Esophagus muscularis mucosa (tissue), 4 donors: ENCODE data around the gene LAT. TPM values are rescaled to one million over a fixed set of nuclear protein-coding genes. Genes with fewer than 3 reads are reported as not detected.
A peak's percentile ranks its signal among the peaks of the same experiment; 100 is the strongest.

Experiments used
- DNase-seq: peaks from one replicate; pipeline ENCODE4 v3.0.0-alpha.2; 2017; ENCODE audit errors: extremely low spot score
- H3K27ac ChIP-seq, 4 donors: fragments of 200-600 bp; sonication (generic); replicated peaks in 1 of 4; 1 replicate in 3 of 4; 2 replicates in 1 of 4; pipeline ENCODE4 v1.5.1; 2016 to 2019; ENCODE audit warnings: mild to moderate bottlenecking in 1 of 4
- H3K27me3 ChIP-seq, 4 donors: fragments of 200-600 bp; sonication (generic); one replicate each; pipeline versions ENCODE4 v1.5.1 to v1.6.0; 2016 to 2019
- H3K36me3 ChIP-seq, 4 donors: fragments of 200-600 bp; sonication (generic); one replicate each; pipeline ENCODE4 v1.5.1; 2016 to 2019
- H3K4me1 ChIP-seq, 4 donors: fragments of 200-600 bp; sonication (generic); one replicate each; pipeline ENCODE4 v1.5.1; 2016 to 2019
- H3K4me3 ChIP-seq, 4 donors: fragments of 200-600 bp; sonication (generic); 1 replicate in 2 of 4; 2 replicates in 2 of 4; pipeline ENCODE4 v1.5.1; 2016 to 2019; ENCODE audit warnings: mild to moderate bottlenecking in 4 of 4, moderate library complexity in 1 of 4
- H3K9me3 ChIP-seq, 4 donors: fragments of 200-600 bp; sonication (generic); 1 replicate in 3 of 4; 2 replicates in 1 of 4; pipeline ENCODE4 v1.5.1; 2016 to 2019
- EP300 ChIP-seq: sonication (generic); formaldehyde crosslinking; IDR thresholded peaks from one replicate; pipeline ENCODE4 v1.6.1; 2017; ENCODE audit warnings: antibody characterized with exemption
- POLR2A ChIP-seq: fragments of 450-650 bp; IDR thresholded peaks from one replicate; pipeline ENCODE4 v1.6.1; 2017; ENCODE audit warnings: antibody characterized with exemption, moderate library complexity, mild to moderate bottlenecking, low read depth
- POLR2AphosphoS5 ChIP-seq, 2 donors: sonication (generic); formaldehyde crosslinking; IDR thresholded peaks; one replicate each; pipeline ENCODE4 v1.6.1; 2017; ENCODE audit warnings: antibody characterized with exemption in 2 of 2
- WGBS: methylation state at CpG from one replicate; pipeline ENCODE4 v1.1.5; 2018; 5-methylcytosine and 5-hydroxymethylcytosine counted together
- intact Hi-C: fragments of 100-400 bp; cut with DNase I; formaldehyde crosslinking; loops from one replicate; pipeline ENCODE4 v1.15.1; 2023
- total RNA-seq, 4 donors: library from RNA; depleted of rRNA; stranded (reverse); fragments of >200 nt; gene quantifications; one replicate each; pipeline versions ENCODE4 v1.1.0 to v1.2.1, GENCODE V29; 2016
- TF ChIP-seq, protein P1 (sequence below), 3 experiments: fragments of 200-600 bp in 2 of 3; fragments of 450-650 bp in 1 of 3; sonication (generic) in 2 of 3; IDR thresholded peaks; one replicate each; pipeline ENCODE4 v1.5.1; 2017 to 2019; ENCODE audit warnings: antibody characterized with exemption in 3 of 3, mild to moderate bottlenecking in 2 of 3, moderate library complexity in 1 of 3

Gene LAT
- total RNA-seq, 4 donors from 2014 or later, result 3.1 to 6.5 (median 6.2) TPM

- DNase-seq, result no peak
- H3K4me1 ChIP-seq, result no peaks in the 10 kb centered on the region
- no peak overlapping the region for H3K27ac ChIP-seq
- WGBS, result 96% methylated on average over 6 of the region's 19 CpGs
- intact Hi-C loops, result no loop called here
- no peaks in the 10 kb centered on the region for H3K27me3 ChIP-seq
- H3K9me3 ChIP-seq, result peaks cover 0 to 11% (median 5%) of the 10 kb centered on the region in 4 donors
- H3K36me3 ChIP-seq, result peaks cover 40 to 100% (median 91%) of the 10 kb centered on the region in 4 donors
- no peak for TF ChIP-seq POLR2AphosphoS5 (IDR thresholded peaks at IDR 0.05)
- no peak for TF ChIP-seq EP300
- TF ChIP-seq, protein P1, sequence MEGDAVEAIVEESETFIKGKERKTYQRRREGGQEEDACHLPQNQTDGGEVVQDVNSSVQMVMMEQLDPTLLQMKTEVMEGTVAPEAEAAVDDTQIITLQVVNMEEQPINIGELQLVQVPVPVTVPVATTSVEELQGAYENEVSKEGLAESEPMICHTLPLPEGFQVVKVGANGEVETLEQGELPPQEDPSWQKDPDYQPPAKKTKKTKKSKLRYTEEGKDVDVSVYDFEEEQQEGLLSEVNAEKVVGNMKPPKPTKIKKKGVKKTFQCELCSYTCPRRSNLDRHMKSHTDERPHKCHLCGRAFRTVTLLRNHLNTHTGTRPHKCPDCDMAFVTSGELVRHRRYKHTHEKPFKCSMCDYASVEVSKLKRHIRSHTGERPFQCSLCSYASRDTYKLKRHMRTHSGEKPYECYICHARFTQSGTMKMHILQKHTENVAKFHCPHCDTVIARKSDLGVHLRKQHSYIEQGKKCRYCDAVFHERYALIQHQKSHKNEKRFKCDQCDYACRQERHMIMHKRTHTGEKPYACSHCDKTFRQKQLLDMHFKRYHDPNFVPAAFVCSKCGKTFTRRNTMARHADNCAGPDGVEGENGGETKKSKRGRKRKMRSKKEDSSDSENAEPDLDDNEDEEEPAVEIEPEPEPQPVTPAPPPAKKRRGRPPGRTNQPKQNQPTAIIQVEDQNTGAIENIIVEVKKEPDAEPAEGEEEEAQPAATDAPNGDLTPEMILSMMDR (IDR thresholded peaks at IDR 0.05), result no peak
- TF ChIP-seq POLR2A, result no peak
- peak overlapping the region; percentile 7 to 37 (median 8) for H3K4me3 ChIP-seq
Measured at GRCh38 chr16:28985211-28986041, 574 bp downstream of the LAT start.

GRCh38 chr16:28986046-28986445, 1.2 kb downstream of the LAT start:
- DNase-seq, result no peak
- Histone ChIP-seq H3K27me3 (no peaks in the 10 kb centered on the region), H3K36me3 (peaks cover 33 to 98% (median 85%) of the 10 kb centered on the region in 4 donors), H3K4me1 (no peaks in the 10 kb centered on the region), H3K9me3 (peaks cover 0 to 11% (median 5%) of the 10 kb centered on the region in 4 donors), H3K27ac (no peak overlapping the region), H3K4me3 (peak overlapping the region in 1 of 4 donors; percentile 8)
- TF ChIP-seq POLR2A (no peak), POLR2AphosphoS5 (IDR thresholded peaks at IDR 0.05) (no peak), EP300 (no peak)
- TF ChIP-seq, protein P1 (IDR thresholded peaks at IDR 0.05), result no peak
- intact Hi-C loops, result no loop called here
- 100% methylated on average over 6 of the region's 9 CpGs for WGBS

DNA sequence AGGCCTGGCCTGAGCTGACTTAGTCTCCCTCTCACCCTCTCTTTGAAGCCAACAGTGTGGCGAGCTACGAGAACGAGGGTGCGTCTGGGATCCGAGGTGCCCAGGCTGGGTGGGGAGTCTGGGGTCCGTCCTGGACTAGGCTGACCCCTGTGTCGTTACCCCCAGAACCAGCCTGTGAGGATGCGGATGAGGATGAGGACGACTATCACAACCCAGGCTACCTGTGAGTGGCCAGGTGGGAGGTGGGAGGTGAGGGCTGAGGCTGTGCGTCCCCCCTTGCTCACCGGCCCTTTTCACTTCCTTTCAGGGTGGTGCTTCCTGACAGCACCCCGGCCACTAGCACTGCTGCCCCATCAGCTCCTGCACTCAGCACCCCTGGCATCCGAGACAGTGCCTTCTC, 1.6 kb downstream of the LAT start:
- Histone ChIP-seq H3K27ac (no peak overlapping the region), H3K4me1 (no peaks in the 10 kb centered on the region), H3K9me3 (peaks cover 0 to 11% (median 5%) of the 10 kb centered on the region in 4 donors), H3K36me3 (peaks cover 29 to 93% (median 80%) of the 10 kb centered on the region in 4 donors), H3K4me3 (no peak overlapping the region), H3K27me3 (no peaks in the 10 kb centered on the region)
- 79% methylated on average over 9 of the region's 13 CpGs for WGBS
- TF ChIP-seq EP300 (no peak), POLR2AphosphoS5 (IDR thresholded peaks at IDR 0.05) (no peak), POLR2A (no peak)
- TF ChIP-seq, protein P1 (IDR thresholded peaks at IDR 0.05), result no peak
- intact Hi-C loops, result no loop called here
- DNase-seq, result no peak

DNA sequence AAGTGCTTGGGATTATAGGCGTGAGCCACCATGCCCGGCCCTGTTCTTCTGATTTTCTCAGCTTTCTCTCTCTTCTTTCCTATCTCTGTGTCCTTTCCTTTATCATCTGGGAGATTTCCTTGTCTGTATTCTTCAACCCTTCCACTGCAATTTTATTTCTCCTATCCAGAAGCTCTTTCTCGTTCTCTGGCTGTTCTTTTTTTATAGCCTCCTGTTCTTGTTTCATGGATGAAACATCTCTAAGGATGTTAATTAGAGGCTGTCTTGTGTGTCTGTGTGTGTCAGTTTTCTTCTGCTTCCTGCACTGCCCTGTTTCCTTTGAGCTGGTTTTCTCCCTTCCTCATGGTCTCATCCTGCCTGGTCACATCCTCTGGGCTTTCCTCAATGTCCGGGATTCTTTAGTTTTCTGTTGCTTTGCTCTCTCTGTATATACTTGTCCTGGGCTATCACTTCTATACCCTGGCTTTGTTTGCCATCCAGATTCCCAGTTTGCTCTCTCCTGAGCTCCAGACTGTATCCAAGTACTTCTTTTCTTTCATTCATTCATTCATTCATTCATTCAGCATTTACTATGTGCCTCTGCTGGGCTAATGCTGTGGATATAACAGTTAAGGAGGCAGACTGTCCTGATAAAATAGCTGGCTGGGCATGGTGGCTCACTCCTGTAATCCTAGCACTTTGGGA, 2.5 kb downstream of the LAT start:
- intact Hi-C loops, result no loop called here

More for the DNA sequence above, 2.5 kb downstream of the LAT start:
- Histone ChIP-seq H3K27ac (no peak overlapping the region), H3K4me3 (no peak overlapping the region), H3K4me1 (no peaks in the 10 kb centered on the region), H3K9me3 (peaks cover 0 to 11% (median 5%) of the 10 kb centered on the region in 4 donors), H3K27me3 (no peaks in the 10 kb centered on the region), H3K36me3 (peaks cover 25 to 85% (median 72%) of the 10 kb centered on the region in 4 donors)
- TF ChIP-seq EP300 (no peak), POLR2A (no peak), POLR2AphosphoS5 (IDR thresholded peaks at IDR 0.05) (no peak)
- TF ChIP-seq, protein P1 (IDR thresholded peaks at IDR 0.05), result no peak
- WGBS, result 97% methylated on average over 4 of the region's 4 CpGs
- DNase-seq, result no peak
